ENCODE data around the gene RAD54L.

GRCh38 chr1:46224966-46225365, 22.6 kb upstream of the RAD54L start:
- TF ChIP-seq CTCF (IDR thresholded peaks at IDR 0.05; ENCODE audit: insufficient read depth, low read length) (no peak), REST (IDR thresholded peaks at IDR 0.05; ENCODE audit: insufficient replicate concordance, low read depth) (no peak), POLR2AphosphoS5 (IDR thresholded peaks at IDR 0.05; ENCODE audit: low read depth) (no peak), GABPA (IDR thresholded peaks at IDR 0.05; ENCODE audit: low read depth) (no peak)
